Loucy (cell line): ENCODE measurements around the gene MAP3K12.

ENCODE experiments used
- CTCF ChIP-seq: fragments of 200-600 bp; sonication (generic); conservative IDR thresholded peaks from 2 replicates; pipeline ENCODE4 v1.5.1; 2014; ENCODE audit warnings: mild to moderate bottlenecking, antibody characterized with exemption, low read length
- EZH2phosphoT487 ChIP-seq: fragments of 200-600 bp; IDR thresholded peaks from 2 replicates; pipeline ENCODE4 v1.6.1; 2018; ENCODE audit warnings: antibody characterized with exemption, mild to moderate bottlenecking, moderate library complexity, borderline replicate concordance

GRCh38 chr12:53462935-53463334 is 36.3 kb downstream of the MAP3K12 start:
- TF ChIP-seq CTCF (no peak), EZH2phosphoT487 (no peak)
